Stimulated activated CD8-positive, alpha-beta memory T cell treated with anti-CD3 and anti-CD28 coated beads, Interleukin-12 subunit alpha, Interleukin-12 subunit beta, amount 100 ng/mL, for 4 hours (primary cell): Measurements from ENCODE around the gene MEIS3.

Source experiments
- DNase-seq: peaks from one replicate; pipeline ENCODE4 v3.0.0-alpha.2; 2020; ENCODE audit warnings: low read depth

MEIS3 gene

GRCh38 chr19:47358936-47359335 lies 60.4 kb downstream of the MEIS3 start:
- no peak for DNase-seq

DNA sequence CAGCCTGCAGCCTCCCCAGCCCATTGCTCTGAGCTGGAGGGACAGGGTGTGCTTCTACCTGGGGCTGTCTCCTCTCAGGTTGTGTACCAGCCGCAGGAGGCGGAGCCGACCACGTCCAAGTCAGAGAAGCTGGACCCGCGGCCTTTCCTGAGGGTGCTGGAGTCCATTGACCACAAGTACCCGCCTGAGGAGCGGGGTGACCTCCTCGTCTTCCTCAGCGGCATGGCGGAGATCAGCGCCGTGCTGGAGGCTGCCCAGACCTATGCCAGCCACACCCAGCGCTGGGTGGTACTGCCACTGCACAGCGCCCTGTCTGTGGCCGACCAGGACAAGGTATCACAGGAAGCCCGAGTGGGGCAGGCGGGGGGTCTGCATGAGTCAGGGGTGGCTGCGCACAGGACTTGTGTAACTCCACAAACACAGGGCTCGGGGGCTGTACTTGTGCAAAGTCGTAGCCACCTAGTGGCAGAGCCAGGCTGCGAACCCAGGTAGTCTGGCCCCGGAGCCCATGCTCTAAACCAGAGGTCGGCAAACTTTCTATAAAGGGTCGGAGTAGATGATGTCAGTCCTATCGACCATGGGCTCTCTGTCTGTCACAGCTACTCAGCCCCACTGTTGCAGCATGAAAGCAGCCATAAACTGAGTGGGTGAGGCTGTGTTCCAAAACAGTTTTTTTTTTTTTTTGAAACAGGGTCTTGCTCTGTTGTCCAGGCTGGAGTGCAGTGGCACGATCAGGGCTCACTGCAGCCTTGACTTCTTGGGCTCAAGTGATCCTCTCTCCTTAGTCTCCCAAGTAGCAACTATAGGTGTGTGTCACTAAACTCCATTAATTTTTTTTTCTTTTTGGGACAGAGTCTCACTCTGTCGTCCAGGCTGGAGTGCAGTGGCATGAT lies 61.3 kb downstream of the MEIS3 start:
- no peak for DNase-seq

DNA sequence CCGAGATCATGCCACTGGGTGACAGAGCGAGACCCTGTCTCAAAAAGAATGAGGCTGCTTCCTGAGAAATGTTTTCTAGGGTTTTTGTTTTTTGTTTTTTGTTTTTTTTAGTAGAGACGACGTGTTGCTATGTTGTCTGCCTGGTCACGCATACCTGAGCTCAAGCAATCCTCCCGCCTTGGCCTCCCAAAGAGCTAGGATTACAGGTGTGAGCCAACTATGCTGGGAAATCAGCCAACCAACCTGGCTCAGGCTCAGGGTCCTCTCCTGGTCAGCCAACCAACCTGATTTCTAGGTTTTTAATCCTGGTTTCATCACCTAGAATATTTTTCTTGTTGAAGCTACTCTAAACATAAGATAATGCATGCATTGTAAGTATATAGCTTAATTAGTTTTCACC lies 62.4 kb downstream of the MEIS3 start:
- no peak for DNase-seq

DNA sequence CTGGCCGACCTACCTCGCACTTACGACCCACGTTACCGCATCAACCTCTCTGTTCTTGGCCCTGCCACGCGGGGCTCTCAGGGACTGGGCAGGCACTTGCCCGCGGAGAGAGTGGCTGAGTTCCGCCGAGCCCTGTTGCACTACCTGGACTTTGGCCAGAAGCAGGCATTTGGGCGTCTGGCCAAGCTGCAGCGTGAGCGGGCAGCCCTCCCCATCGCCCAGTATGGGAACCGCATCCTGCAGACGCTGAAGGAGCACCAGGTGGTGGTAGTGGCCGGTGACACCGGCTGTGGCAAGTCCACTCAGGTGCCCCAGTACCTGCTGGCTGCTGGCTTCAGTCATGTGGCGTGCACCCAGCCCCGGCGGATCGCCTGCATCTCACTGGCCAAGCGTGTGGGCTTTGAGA lies 66.0 kb downstream of the MEIS3 start:
- DNase-seq = no peak
